GM19238 (cell line): ENCODE measurements around the gene PRMT9.
A peak's percentile ranks its signal among the peaks of the same experiment; 100 is the strongest.

Experiments
- DNase-seq: peaks from one replicate; pipeline ENCODE4 v3.0.0; 2011; ENCODE audit warnings: low spot score; ENCODE audit not compliant: insufficient read length

Gene PRMT9

GRCh38 chr4:147617841-147618691 is 65.9 kb downstream of the PRMT9 start:
- DNase-seq, result no peak

DNA sequence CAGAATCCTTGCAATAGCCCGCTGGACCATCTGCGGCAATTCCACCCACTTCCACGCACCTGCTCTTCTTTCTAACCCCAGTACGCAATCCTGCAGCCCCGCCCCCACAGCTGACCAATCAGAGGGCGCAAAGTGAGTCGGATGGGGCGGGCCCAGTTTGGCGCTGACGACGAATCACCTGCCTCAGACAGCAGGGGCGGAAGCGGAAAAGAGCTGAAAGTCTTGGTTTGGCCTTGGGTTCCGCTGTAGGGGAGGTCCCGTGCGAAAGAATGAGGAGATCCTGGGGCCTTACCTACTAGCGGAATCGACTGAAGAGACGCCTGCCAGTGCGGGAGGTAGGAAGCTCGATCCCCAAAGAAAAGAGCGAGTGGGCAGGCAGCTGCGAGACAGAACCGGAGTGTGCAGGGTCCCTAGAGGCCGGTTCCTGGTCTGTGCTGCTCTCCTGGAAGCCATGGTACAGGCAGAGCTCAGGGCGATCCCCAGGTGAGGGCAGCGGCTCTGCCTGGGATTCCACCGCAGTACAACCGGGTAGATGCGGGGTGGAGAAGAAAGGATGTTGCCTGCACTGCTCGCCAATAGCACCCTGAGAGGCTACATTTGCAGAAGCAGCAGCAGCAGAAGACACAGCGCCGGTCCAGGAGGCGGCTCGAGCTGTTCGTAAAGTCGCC is 66.7 kb downstream of the PRMT9 start, which contains the start of gene TMEM184C:
TMEM184C (plus strand) TSS at position 225 of the 668 bp plus-strand sequence. CDS start 560 bp downstream, outside the sequence.
- peak; percentile 80 for DNase-seq

DNA sequence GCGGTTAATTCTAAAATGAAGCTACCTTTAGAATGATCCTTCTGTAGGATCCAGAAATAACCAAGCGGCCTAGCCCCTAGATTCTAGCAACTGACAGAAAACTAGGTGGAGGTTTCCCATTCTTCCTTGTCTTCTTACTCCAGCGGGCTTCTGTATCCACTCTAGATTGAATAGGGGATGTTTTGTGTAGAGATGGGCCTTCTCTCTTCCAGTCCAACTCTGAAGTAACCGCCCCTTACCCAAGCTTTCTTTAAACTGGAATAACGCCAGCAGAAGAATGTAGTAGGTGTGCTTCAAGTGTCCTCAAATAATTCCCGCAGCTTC is 67.2 kb downstream of the PRMT9 start:
- DNase-seq, result no peak

DNA sequence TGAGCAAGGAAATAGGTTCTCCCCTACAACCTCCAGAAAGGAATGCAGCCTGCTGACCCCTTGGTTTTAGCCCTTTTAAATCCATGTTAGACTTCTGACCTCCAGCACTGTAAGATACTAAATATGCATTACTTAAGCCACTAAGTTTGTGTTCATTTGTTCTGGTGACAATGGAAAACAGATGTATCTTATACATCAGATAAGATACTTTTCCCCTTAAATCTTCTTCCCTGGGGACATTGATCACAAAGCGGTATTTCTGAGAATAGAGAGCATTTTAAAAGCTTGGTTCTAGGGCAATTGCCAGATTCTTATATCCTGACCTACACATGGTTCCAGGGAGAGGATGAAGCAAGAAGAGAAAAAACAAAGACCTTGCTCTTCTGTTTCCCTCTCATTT is 73.3 kb downstream of the PRMT9 start:
- DNase-seq, result no peak

DNA sequence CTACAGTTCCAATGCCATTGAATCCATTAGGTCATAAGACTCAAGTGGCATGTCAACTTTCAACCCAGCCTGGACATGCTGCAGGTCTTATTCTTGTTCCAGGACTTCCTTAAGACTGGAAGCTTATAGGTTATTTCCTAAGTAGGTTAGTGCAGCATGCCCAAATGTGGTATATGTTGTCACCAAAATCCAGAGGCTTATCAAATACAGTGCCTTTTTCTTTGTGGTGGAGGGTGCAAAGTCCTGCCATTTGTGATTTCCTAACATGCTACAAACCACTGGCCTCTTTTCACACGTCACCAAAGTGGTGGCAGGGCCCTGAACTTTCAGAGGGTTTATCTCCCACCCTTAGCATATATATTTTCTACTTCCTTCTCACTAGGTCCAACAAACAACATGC is 76.5 kb downstream of the PRMT9 start:
- DNase-seq, result no peak

DNA sequence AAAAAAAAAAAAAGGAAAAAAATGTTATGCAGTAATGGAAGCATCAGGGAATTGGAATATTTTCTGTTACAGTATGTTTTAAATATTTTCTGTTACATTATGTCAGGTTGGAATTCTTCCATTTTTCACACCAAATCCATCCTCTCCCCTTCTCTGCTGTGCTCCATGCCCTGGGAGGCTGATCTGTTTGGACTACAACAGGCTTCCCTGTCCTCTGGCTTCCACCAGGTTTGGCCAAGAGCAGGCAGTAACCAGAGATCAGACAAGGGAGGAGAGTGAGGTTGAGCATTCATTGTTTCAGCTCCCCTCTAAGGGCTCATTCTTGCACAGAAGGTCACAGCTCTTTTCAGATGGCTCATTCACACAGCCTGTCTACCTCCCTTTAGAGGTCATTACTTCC is 78.5 kb downstream of the PRMT9 start:
- DNase-seq, result no peak

DNA sequence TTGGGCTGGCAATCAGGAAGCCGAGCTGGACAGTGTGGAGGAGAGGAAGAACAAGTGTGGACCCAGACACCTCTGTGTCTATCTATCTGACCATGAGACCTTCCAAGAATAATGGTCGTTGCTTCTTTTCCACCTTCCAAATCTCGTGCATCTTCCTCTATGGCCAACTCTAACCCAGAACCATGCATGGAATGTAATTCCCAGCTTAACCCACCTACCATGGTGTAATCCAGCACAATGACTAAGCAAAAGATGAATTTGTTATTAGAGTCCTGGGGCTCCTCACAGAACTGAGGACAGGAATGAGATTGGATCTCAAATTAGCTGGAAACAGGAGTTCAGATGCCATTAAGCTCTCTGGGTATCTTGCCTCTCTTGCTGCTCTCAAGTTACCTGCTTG is 84.2 kb downstream of the PRMT9 start:
- DNase-seq, result no peak

DNA sequence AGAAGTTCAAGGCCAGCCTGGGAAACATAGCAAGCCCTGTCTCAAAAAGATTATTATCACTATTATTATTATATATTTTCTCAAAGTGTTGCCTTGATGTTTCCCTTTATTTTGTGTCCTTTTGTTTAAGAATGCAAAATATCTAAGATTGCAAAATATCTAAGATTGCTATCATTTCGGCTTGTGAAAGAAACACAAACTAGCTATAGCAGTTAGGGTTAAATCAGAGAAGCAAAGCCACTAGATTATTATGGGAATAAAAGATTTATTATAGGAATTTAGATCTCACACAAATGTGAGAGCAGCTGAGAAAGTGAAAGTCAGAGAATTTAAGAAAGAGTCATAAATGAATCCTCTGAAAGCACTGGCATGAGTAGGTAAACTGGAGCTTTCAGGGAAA is 84.8 kb downstream of the PRMT9 start:
- DNase-seq, result no peak

DNA sequence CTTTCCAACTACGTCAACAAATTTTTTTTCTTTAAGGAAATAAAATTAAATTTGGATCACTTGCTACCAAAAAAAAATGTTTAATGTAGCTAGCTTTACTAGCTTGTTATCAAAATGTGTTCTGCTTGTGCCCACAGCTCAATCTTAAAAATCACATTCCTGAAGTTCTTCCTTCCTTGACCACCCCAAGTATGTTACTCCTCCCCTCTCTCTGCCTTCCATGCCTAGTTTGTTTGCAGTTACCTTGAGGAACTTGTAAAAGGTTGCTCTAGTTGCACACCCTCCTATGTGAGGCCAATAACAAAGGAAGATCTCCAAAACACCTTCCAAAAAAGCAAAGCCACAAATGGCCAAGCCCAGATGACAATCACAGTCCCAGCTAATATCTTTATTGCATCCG is 86.4 kb downstream of the PRMT9 start:
- DNase-seq, result no peak

DNA sequence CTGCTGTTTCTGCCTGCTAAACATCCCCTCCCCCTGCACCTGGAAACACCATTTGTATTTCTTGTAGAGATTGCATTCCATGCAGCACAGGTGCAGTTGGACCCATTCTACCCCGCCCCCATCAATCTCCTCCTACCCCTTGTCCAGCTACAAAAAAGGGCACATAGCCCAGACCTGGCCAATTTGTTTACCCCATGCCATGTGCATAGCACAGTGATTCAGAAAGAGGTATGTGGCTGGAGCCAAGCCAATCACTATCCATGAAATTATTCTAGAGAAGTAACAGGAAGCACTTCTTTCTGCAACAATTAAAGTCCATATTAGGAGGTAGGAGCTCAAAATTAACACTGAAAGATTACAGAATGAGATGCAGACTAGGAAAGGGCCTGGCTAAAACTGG is 87.0 kb downstream of the PRMT9 start:
- DNase-seq, result no peak

GRCh38 chr4:147596377-147596776 is 87.6 kb downstream of the PRMT9 start:
- no peak for DNase-seq

DNA sequence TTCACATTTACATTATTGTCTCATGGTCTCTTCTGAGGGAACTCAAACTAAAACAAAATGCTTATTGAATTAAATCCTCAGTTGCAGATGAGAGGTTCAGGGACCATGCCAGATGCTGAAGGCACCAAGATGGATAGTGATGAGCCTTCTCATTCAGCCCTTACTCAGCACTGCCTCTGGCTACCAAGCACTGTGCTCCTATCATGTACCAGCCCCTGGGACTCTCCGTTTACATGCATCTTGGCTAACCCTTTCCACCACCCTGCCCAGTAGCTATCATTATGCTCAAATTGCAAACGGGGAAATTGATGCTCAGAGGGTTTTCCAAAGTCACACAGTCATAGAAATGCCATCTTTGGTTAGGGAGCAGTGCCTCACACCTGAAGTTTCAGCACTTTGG is 89.4 kb downstream of the PRMT9 start:
- DNase-seq, result no peak

GRCh38 chr4:147594107-147594506 is 89.9 kb downstream of the PRMT9 start:
- DNase-seq, result no peak

DNA sequence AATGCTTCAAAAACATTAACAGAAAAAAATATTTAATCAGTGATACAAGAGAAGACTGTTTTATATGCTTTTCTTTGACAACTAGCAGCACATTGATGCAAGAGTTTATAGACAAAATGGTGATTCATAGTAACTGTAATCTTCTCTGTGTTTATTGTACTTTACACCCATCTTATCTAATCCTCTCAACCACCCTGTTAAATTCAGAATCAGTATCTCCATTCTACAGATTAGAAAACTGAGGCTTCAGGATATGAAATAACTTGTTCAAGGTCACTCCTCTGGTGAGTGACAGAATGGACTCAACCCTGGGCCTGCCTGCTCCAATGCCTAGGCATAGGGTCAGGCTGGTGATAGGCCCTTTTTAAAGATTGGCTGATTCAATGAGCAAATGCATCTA is 92.9 kb downstream of the PRMT9 start:
- no peak for DNase-seq

- peak; percentile 13 for DNase-seq
Observed at GRCh38 chr4:147590249-147590920, 93.6 kb downstream of the PRMT9 start.

DNA sequence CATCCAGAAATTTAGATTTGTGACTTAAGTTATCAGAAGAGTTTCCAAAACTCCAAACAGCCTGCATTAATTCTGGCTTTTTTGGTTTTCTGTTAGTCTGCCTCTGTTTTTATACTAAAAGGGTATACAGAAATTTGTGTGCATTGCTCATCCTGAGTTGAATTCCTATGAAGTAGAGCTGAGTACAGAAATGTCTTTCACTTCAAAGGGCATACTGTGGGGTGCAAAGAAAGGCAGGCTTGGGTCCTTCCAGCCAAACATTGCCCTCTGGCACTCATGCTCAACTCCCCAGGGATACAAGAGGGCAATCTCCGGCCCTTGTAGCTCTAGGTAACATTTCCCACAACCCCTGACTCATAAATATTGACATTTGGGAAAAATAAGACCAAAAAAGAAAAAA is 94.4 kb downstream of the PRMT9 start:
- no peak for DNase-seq
